Body of pancreas (tissue), 4 donors: ENCODE data around the gene PDE4D. TPM values are rescaled to one million over a fixed set of nuclear protein-coding genes. Genes with fewer than 3 reads are reported as not detected.

Source experiments
- ATAC-seq: fragments of 150-250 bp; one replicate; pipeline ENCODE4 v1.9.1; 2016
- DNase-seq, 4 donors: peaks; one replicate each; pipeline ENCODE4 v3.0.0-alpha.2; 2019
- H3K27ac ChIP-seq, 4 donors: fragments of 200-600 bp; sonication (generic); 1 replicate in 3 of 4; 2 replicates in 1 of 4; pipeline versions ENCODE4 v1.5.1 to v1.6.1; 2016 to 2019; ENCODE audit warnings: mild to moderate bottlenecking in 1 of 4, mixed read lengths in 1 of 4, moderate library complexity in 1 of 4
- H3K27me3 ChIP-seq, 2 donors: fragments of 200-600 bp; sonication (generic); one replicate each; pipeline ENCODE4 v1.6.0; 2016; ENCODE audit warnings: mild to moderate bottlenecking in 1 of 2
- H3K36me3 ChIP-seq, 2 donors: fragments of 200-600 bp; sonication (generic); replicated peaks in 1 of 2; 2 replicates each; pipeline ENCODE4 v1.5.1; 2016; ENCODE audit warnings: low read depth in 2 of 2; ENCODE audit not compliant: insufficient read depth in 1 of 2
- H3K4me1 ChIP-seq: fragments of 200-600 bp; sonication (generic); one replicate; pipeline ENCODE4 v1.6.0; 2016
- H3K4me3 ChIP-seq, 2 donors: fragments of 200-600 bp; sonication (generic); 1 replicate in 1 of 2; 2 replicates in 1 of 2; pipeline ENCODE4 v1.5.1; 2016 to 2019
- H3K9me3 ChIP-seq, 3 donors: fragments of 200-600 bp; sonication (generic); 1 replicate in 2 of 3; 2 replicates in 1 of 3; pipeline ENCODE4 v1.5.1; 2016
- POLR2A ChIP-seq, 3 donors: fragments of 450-650 bp; IDR thresholded peaks; one replicate each; pipeline ENCODE4 v1.6.1; 2016; ENCODE audit warnings: antibody characterized with exemption in 3 of 3, mild to moderate bottlenecking in 2 of 3
- WGBS, 2 donors: methylation state at CpG; one replicate each; pipeline ENCODE4 v1.1.5; 2017; 5-methylcytosine and 5-hydroxymethylcytosine counted together
- intact Hi-C: fragments of 100-400 bp; cut with DNase I; formaldehyde crosslinking; loops from one replicate; pipeline ENCODE4 v1.15.1; 2023
- total RNA-seq, 2 donors: library from RNA; depleted of rRNA; stranded (reverse); fragments of >200 nt; gene quantifications; one replicate each; pipeline ENCODE4 v1.1.0, GENCODE V29; 2016
- TF ChIP-seq, protein P1 (sequence below), 7 experiments: fragments of 450-650 bp in 4 of 7; fragments of 200-600 bp in 3 of 7; sonication (generic) in 3 of 7; IDR thresholded peaks; one replicate each; pipeline ENCODE4 v1.5.1; 2016 to 2019; ENCODE audit warnings: antibody characterized with exemption in 7 of 7

Gene PDE4D
- total RNA-seq, 2 donors from 2014 or later: 8.6 to 9.2 TPM

GRCh38 chr5:59081693-59082092 lies 811.8 kb downstream of the PDE4D start:
- Histone ChIP-seq H3K27me3 (no peaks in the 10 kb centered on the region), H3K27ac (no peak overlapping the region), H3K9me3 (no peaks in the 10 kb centered on the region), H3K36me3 (no peaks in the 10 kb centered on the region), H3K4me1 (no peaks in the 10 kb centered on the region), H3K4me3 (no peak overlapping the region)
- no peak for ATAC-seq
- intact Hi-C loops: no loop called here
- 94 to 100% methylated on average over 1 of the region's 1 CpG for WGBS, 2 donors
- no peak for TF ChIP-seq POLR2A (IDR thresholded peaks at IDR 0.05)
- TF ChIP-seq, protein P1, sequence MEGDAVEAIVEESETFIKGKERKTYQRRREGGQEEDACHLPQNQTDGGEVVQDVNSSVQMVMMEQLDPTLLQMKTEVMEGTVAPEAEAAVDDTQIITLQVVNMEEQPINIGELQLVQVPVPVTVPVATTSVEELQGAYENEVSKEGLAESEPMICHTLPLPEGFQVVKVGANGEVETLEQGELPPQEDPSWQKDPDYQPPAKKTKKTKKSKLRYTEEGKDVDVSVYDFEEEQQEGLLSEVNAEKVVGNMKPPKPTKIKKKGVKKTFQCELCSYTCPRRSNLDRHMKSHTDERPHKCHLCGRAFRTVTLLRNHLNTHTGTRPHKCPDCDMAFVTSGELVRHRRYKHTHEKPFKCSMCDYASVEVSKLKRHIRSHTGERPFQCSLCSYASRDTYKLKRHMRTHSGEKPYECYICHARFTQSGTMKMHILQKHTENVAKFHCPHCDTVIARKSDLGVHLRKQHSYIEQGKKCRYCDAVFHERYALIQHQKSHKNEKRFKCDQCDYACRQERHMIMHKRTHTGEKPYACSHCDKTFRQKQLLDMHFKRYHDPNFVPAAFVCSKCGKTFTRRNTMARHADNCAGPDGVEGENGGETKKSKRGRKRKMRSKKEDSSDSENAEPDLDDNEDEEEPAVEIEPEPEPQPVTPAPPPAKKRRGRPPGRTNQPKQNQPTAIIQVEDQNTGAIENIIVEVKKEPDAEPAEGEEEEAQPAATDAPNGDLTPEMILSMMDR (IDR thresholded peaks at IDR 0.05): no peak
- DNase-seq: no peak

GRCh38 chr5:59079622-59080620 lies 813.6 kb downstream of the PDE4D start:
- Histone ChIP-seq H3K36me3 (no peaks in the 10 kb centered on the region), H3K4me1 (no peaks in the 10 kb centered on the region), H3K27ac (peak overlapping the region in 1 of 4 donors; percentile 5), H3K27me3 (no peaks in the 10 kb centered on the region), H3K9me3 (no peaks in the 10 kb centered on the region), H3K4me3 (no peak overlapping the region)
- no peak for TF ChIP-seq POLR2A (IDR thresholded peaks at IDR 0.05)
- TF ChIP-seq, protein P1 (IDR thresholded peaks at IDR 0.05): no peak
- ATAC-seq (peak; percentile 85), DNase-seq (peak in 2 of 4 donors; percentile 12 to 53)
- intact Hi-C loops: no loop called here
- 51 to 55% methylated on average over 7 of the region's 7 CpGs for WGBS, 2 donors

- no peak overlapping the region for H3K27ac ChIP-seq
- no peaks in the 10 kb centered on the region for H3K27me3 ChIP-seq
- 83 to 84% methylated on average over 12 of the region's 12 CpGs for WGBS, 2 donors
- intact Hi-C loops: no loop called here
- DNase-seq: no peak
- H3K4me1 ChIP-seq: no peaks in the 10 kb centered on the region
- H3K36me3 ChIP-seq: no peaks in the 10 kb centered on the region
- no peak for ATAC-seq
- TF ChIP-seq POLR2A (IDR thresholded peaks at IDR 0.05): no peak
- TF ChIP-seq, protein P1 (IDR thresholded peaks at IDR 0.05): no peak
- no peaks in the 10 kb centered on the region for H3K9me3 ChIP-seq
- H3K4me3 ChIP-seq: no peak overlapping the region
Measured at GRCh38 chr5:59071755-59072549, 821.6 kb downstream of the PDE4D start.

GRCh38 chr5:59069438-59070079 lies 824.0 kb downstream of the PDE4D start:
- Histone ChIP-seq H3K36me3 (no peaks in the 10 kb centered on the region), H3K4me1 (no peaks in the 10 kb centered on the region), H3K9me3 (no peaks in the 10 kb centered on the region), H3K4me3 (no peak overlapping the region), H3K27ac (peak overlapping the region in 1 of 4 donors; percentile 42), H3K27me3 (no peaks in the 10 kb centered on the region)
- no peak for TF ChIP-seq POLR2A (IDR thresholded peaks at IDR 0.05)
- TF ChIP-seq, protein P1 (IDR thresholded peaks at IDR 0.05): no peak
- peak; percentile 94 for ATAC-seq
- WGBS, 2 donors: 46 to 48% methylated on average over 2 of the region's 2 CpGs
- intact Hi-C loops: no loop called here
- DNase-seq: peak in 3 of 4 donors; percentile 12 to 65 (median 39)
